ENCODE results near the gene ALDH1L2.
"Not testable (repeated sequence)": the region's sequence is repeated elsewhere in the genome, so short reads cannot be mapped to it uniquely, and the experiment has no call there.

ALDH1L2 gene

DNA sequence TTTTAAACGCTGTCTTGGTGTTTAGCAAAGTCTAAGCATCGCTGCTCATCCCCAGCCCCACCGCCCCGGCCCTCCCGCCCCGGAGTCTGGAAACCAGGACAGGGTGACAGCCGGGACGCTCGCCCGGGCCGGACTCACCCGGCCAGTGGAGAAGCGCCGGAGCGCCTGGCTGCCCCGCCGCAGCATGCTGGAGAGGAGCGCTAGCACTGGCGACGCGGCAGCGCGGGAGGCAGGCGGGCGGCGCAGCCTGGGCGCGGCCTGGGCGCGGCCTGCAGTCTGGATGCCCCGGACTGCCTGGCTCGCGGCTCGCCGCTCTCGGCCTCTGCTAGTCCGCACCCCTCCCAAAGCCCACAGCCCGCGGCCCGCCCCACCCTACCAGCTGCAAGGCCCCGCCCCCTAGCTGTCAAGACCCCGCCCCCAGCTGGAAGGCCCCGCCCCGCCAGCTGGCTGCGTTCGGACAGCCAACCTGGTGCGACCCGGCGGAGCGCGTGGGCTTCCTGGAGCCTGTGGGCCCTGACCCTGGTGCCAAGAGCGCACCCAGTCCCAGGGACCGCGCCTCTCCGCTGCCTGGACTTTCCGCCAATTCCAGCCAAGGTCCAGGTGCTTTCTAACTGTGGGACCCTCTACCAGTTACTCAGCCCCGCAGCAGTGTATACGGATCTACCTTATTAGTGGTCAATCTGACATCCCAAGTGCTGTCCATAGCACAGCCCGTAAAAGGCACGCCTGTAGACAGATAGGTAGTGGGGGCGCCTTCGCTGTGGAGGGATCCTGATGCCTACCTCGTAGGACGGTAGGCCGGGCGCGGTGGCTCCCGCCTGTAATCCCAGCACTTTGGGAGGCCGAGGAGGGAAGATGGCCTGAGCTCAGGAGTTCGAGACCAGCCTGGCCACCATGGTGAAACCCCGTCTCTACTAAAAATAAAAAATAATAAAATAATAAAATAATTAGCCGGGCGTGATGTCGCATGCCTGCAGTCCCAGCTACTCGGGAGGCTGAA lies at the start of gene ALDH1L2:
ALDH1L2 (minus strand) TSS at position 208 of the 1,000 bp plus-strand sequence; CDS start at position 186, 22 bp downstream.
- peak; percentile 93 for DNase-seq (ENCODE audit: low read depth)

DNA sequence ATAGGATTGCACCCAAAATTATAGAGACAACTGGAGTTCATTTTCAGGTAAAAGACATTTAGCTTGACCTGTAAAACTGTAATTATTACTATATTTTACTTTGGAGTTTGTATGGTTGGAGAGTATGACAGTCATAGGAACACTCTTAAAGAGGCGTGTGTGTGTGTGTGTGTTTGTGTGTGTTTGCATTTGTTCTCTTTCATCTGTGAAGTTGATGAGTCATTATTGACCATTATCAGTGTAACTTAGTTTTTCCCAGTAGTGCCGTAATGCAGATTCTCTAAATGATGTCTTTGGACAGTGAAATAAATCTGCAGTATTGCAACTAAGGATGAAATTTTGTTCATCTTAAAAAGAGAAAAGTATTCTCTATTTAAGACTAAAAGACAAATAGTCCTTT lies 36.3 kb upstream of the ALDH1L2 start:
- no peak for DNase-seq (ENCODE audit: low read depth)

DNA sequence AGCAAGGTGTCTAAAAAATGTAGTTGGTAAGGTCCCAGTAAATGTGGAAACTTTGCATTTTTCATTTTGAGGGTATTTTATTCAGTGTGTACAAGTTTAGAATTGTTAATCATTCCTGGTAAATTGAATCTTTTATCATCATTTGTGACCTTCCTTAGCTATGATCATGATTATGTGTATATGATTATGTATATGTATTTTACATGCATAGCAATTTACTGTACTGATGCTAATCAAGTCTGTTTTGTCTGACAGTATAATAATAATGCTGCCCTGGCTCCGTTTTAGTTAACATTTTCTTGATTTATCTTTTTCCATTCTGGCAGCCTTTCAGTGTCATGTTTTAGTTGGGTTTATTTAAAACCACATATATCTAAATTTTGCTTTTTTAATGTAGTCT lies 32.7 kb upstream of the ALDH1L2 start:
- DNase-seq (ENCODE audit: low read depth), result no peak

DNA sequence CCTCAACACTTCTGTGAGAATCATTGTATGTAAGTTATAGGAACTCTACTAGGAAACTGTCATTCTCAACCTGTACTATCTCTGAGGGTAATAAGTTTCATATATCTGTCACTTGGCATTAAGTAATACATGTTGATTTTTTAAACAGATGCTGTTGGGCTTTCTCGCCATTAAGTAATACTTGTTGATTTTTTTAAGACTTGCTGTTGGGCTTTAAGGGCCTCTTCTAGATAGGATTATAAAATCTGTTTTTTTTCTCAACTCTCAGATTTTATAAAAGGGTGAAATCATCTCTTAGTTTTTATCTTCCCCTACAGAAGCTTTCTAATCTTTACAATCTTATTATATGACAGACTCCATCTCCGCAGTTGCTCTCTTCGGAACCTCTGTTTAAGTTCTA lies 28.8 kb upstream of the ALDH1L2 start:
- DNase-seq (ENCODE audit: low read depth), result no peak

DNA sequence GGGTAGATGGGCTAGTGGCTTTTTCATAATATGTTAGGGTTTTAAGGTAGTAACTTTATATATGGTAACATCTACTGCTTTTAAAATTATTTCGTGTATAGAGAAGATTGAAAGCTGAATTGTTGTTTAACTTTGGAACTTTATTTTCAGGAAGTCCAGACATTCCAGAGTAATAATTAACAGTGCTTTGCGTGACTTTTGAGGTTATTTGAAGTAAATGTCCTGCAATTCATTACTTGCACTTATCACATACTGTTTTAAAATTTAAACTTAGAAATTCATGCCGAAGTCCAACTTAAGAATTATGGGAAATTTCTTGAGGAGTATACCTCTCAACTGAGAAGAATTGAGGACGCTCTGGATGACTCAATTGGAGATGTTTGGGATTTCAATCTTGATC lies 26.6 kb upstream of the ALDH1L2 start:
- DNase-seq (ENCODE audit: low read depth), result no peak

DNA sequence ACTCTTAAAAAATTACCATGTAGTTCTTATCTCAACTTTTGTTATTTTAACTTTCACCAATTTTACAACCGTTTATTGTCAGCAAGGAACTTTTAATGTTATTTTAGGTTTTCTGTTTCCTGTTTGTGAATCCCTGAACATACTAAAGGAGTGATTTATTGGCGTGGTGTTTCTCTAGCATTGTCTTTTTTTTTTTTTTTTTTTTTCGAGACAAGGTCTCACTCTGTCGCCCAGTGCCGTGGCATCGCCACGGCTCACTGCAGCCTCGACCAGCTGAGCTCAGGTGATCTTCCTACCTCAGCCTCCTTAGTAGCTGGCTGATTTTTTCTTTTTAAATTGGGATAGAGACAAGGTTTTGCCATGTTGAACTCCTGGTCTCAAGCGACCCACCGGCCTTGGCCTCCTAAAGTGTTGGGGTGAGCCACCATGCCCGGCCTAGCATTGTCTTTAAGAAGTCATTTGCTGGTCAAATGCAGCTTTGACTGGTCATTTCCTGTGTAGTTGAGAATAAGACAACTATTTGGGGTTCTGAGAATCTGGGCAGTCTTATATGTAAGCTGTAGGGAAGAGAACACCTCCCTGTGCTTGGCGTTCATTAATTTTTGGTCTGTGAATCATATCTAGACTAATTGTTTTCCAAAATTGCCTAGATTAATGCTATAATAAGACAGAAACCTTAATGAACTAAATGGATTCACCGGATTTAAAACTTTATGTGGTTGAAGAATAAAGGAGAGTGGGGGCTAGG lies 25.4 kb upstream of the ALDH1L2 start:
- no peak for DNase-seq (ENCODE audit: low read depth)

DNA sequence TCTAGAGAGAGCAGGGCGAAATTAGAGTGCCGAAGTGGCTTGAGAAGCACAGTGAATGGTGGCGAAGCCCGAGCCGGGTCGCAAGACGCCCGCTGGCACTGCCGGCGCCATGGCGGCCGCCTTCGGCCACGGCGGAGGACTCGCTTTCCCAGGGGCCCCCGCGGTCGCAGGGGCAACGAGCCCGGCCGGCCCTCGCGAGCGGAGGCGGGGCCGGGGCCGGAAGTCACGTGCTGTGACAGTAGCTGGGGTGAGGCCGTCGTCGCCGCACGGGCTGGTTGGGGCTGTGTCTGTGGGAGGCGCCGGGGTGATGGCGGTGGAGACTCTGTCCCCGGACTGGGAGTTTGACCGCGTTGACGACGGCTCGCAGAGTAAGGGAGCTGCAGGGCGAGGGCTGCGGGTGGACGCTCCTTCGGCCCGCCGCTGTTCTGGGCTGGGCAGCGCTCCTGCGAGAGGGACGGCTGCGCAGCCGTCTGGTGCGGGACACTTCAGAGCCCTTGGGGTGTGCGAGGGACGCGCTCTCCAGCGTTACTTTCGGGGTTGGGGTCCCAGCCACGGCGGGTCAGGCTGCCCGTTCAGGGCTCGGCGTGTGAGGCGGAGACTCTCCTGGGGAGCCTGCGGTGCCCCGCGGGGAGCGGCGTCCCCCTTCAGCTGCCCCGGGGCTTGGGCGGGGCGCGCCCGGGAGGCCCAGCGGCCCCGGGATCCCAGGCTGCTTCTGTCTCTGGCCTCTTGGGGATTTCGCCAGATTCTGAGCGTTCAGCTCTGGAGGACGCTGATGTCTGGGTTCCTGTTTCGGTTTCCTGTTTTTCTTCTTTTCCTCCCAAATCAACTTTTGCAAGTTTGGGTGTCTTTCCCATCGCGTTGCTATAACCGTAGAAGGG lies 23.5 kb upstream of the ALDH1L2 start, which contains the start of gene WASHC4:
WASHC4 (plus strand) TSS at position 238 of the 878 bp plus-strand sequence; CDS start at position 308, 70 bp downstream.
- DNase-seq (ENCODE audit: low read depth), result peak; percentile 77

DNA sequence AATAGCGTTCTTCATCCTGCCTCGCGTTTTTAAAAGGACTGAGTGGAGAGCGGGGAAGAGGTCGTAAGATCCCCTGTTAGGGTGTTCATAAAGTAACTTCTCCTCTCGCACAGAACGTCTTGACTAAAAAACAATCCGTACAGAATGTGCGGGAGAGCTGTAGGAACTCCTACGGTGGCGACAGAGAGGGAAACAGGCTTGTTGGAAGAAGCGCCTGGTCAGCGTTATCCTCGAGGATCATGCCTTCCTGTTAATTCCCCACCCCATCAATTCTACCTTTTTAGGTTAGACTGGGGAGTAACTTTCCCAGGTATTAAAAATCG lies 22.9 kb upstream of the ALDH1L2 start:
- no peak for DNase-seq (ENCODE audit: low read depth)

DNA sequence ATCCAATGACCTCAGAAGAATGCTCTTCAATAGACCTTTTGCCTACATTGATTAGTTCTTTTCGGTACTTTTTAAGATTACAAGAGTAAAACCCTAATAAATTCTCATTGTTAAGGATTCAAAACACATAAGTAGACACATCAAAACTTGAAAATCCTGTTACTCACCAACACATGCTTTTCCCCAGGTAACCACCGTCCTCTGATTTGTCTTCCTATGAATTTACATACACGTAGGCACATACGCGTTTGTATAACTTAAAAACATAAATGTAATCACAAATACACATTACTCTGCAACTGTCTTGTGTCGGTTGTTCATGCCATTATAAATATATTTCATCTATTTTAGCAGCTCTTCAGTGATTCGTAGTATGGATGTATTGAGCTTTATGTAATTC lies 22.4 kb upstream of the ALDH1L2 start:
- DNase-seq (ENCODE audit: low read depth), result no peak

DNA sequence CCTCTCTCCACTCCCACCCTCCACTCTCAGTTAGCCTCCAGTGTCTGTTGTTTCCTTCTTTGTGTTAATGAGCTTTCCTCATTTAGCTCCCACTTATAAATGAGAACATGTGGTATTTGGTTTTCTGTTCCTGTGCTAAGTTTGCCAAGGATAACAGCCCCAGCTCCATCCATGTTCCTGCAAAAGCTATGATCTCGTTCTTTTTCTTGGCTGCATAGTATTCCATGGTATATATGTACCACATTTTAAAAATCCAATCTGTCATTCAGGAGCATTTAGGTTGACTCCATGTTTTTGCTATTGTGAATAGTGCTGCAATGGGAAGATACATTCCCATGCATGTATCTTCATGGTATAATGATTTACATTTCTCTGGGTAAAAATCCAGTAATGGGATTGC lies 20.5 kb upstream of the ALDH1L2 start:
- no peak for DNase-seq (ENCODE audit: low read depth)

DNA sequence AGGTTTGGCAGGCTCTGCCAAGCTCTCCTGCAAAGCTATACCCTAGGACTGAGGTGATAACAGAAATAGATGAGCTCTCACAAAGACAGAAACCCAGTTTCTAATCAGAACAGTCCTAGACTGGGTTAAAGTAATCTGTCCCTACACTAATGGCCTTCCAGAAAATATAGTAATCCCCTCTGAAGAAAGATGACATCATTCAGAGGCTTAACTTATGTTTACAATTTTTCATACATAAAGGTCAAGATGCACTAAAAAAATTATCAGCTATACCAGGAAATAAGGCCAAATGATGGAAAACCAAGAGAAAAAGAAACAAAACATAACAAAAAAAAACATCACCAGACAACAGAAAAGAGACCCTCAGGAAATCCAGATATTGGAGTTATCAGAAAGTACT lies 18.4 kb upstream of the ALDH1L2 start:
- DNase-seq (ENCODE audit: low read depth), result no peak

DNA sequence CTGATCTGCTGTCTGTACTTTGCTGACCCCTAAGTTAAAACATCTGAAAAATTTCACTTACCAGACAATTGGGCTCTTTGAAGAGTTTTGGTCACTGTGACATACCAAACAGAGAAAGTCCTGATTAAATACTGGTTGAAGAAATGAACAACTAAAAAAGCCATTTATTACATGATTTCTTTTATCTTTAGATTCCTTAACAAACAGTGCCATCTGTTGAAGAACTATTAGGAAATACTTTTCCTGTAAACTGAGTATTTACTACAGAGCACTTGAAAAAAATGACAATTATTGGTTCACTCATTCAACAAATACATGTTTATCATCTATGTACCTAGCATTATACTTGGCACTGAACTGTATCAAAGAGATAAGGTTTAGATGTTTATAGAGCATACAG lies 16.7 kb upstream of the ALDH1L2 start:
- DNase-seq (ENCODE audit: low read depth), result no peak

DNA sequence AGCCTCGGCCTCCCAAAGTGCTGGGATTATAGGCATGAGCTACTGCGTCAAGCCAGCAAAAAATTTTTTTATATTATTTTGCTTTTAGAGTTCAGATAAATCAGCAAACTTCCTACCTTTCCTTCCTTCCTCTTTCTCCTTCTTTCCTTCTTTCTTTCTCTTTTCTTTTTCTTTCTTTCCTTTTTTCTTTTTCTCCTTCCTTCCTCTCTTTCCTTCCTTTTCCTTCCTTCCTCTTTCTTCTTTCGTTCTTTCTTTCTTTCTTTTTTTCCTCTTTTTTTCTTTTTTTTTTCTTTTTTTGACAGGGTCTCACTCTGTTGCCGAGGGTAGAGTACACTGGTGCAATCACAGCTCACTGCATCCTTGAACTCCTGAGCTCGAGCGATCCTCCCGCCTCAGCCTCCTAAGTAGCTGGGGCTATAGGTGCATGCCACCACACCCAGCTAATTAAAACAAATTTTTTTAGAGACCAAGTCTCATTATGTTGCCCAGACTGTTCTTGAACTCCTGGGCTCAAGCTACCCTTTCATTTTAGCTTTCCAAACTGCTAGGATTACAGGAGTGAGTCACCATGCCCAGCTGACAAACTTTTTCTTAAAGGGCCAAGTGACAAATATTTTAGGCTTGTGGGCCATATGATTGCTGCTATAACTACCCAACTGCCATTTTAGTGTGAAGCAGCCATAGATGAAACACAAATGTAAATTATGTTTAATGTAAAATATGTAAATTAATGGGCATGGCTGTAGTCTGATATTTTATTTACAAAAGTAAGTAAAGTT lies 16.1 kb upstream of the ALDH1L2 start:
- peak; percentile 51 for DNase-seq (ENCODE audit: low read depth)

DNA sequence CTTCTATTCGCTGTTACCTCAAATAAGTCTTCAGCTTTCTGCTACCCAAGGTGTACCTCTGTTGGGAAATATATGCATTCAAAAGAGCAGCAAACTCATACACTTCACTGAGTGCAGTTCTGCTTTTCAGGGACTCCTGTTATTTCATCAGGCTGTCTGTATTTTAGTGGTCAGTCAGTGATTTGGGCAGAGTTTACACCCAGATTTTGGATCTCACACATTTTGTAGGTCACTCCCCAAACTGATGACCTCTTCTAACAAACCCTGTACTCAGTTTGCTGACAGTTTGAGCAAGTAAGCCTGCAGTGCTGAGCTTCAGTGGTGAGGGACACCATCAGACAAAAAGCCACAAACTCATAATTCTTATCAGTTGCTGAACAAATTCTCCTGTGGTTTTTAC lies 15.1 kb upstream of the ALDH1L2 start:
- no peak for DNase-seq (ENCODE audit: low read depth)

DNA sequence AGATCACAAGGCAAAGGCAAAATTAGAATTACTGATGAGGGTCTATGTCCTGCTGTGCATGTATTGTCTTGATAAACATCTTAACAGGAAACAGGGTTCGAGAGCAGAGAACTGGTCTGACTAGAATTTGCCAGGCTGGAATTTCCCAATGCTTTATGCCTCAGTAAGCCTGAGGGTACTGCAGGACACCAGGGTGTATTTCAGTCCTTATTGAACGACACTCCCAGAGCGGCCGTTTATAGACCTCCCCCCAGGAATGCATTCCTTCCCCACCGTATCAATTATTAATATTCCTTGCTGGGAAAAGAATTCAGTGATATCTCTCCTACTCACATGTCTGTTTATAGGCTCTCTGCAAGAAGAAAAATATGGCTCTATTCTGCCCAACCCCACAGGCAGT lies 11.1 kb upstream of the ALDH1L2 start:
- DNase-seq (ENCODE audit: low read depth), result not testable (repeated sequence)

DNA sequence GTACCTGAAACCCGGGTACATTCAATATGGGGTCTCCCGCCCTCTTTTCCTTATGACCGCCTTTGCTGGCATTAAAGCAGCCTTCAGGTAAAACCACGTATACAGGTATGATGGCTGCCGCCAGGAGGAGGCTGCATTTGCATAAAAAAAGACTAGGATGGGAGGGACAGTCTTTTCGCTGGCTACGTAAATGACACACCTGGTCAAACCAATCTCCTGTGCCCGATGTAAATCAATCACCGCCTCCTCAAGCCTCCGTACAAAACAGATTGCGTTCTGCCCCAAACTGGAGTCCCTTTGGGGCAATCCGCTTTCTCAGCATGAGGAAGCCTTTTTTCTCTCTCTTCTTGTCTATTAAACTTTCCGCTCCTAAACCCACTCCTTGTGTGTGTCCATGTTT lies 8.1 kb upstream of the ALDH1L2 start:
- DNase-seq (ENCODE audit: low read depth), result no peak

DNA sequence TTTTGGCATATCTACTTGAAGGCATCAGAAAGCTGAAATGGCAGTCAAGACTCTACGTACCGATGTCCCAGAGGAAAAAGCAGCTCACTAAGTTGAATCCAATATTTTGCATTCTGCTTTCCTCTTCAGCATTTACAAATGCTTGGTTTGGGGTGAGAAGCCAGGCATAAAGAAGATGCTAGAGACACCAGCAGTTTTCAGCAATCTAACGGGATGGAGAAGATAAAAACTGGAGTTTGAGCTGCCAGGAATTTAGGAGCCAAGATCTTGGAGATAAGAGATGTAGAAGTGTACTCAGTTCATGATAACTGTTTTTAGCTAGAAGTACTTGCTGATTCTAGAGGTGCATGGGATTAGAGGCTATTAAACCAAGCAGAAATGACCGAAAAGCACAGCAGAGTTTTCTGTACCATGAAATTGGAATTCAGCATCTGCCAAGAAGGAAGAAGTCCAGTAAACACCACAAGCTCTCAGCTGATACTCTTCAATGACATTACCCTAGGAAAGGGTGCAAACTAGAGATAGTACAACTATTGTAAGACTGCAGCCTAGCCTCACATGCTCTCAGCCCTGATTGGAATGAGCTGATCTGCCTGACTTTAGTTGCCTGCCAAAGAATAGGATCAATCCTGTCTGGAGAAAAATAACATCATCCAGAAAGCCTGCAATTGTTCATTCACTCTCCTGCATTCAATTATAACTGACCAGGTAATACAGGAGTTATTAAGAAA lies 7.4 kb upstream of the ALDH1L2 start:
- DNase-seq (ENCODE audit: low read depth), result no peak

DNA sequence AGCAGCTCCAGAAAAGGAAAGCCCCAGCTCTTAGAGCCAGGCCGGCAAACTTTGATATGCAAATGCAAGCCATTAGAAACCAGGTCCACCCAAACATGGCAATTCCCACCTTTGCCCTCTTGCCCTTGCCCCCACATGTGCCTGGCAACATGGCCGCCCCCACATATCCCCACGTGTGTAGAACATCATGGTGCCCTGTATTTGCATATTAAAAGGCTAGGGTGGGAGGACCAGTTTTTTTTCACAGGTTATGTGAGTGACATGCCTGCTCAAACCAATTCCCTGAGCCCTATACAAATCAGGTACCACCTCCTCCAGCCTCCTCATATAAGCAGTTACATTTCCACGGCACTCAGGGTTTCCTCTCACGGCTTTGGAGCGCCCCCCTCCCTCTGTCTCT lies 6.1 kb upstream of the ALDH1L2 start:
- DNase-seq (ENCODE audit: low read depth), result no peak

DNA sequence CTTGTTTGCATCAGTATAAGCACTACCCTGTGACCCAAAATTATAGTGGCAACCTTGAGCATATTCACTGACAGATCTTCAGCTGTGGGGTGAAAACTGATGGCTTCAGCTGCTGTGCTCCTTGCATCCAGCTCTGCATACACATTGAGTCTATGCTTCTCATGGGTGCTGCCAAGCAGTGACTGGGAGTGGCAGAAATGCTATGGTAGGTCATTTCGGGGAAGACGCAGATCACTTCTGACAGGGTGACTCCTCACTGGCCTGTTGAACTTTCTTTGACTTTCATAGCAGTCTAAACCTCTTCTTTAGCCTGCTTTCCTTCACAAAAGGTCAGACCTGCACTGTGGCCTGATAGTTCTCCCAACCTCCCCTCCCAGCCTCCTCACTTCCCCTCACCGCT lies 5.6 kb upstream of the ALDH1L2 start:
- DNase-seq (ENCODE audit: low read depth), result no peak

DNA sequence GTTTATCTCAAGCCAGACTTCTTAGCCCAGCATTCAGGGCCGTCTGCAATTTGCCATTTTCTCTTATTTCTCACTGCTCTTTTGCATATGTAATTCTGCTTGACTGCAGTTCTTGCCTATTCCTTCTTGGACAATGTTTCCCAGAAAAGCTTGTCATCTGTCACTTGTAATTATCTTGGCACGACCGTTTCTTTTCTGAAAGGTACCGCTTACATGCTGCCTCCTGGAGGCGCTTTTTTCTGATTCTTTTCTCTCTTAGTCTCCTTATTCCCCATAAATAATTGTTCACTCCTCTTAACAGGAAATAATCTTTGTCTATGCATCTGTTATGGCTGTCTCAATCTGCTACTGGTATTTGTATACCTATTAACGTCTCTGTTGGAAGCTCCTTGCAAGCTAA lies 1.2 kb upstream of the ALDH1L2 start:
- DNase-seq (ENCODE audit: low read depth), result no peak
